Upper lobe of left lung (tissue), 6 donors: ENCODE results near the gene WDR76. TPM values are rescaled to one million over a fixed set of nuclear protein-coding genes. Genes with fewer than 3 reads are reported as not detected.
"Not testable (repeated sequence)": the region's sequence is repeated elsewhere in the genome, so short reads cannot be mapped to it uniquely, and the experiment has no call there.

Experiments used
- ATAC-seq, 2 donors: fragments of 200-7000 bp; cut with Tn5 transposase; one replicate each; pipeline ENCODE4 v1.9.1; 2022; ENCODE audit warnings: mild to moderate bottlenecking in 2 of 2, moderate library complexity in 2 of 2; ENCODE audit not compliant: low FRiP score in 2 of 2
- DNase-seq, 2 donors: peaks; one replicate each; pipeline ENCODE4 v3.0.0-alpha.2; 2019 to 2020
- H3K27ac ChIP-seq, 4 donors: fragments of 200-600 bp; sonication (generic); one replicate each; pipeline ENCODE4 v1.5.1; 2016 to 2019
- H3K27me3 ChIP-seq, 4 donors: fragments of 200-600 bp; sonication (generic); one replicate each; pipeline ENCODE4 v1.5.1; 2017 to 2019
- H3K36me3 ChIP-seq, 4 donors: fragments of 200-600 bp; sonication (generic); one replicate each; pipeline ENCODE4 v1.5.1; 2016 to 2019
- H3K4me1 ChIP-seq, 4 donors: fragments of 200-600 bp; sonication (generic); one replicate each; pipeline ENCODE4 v1.5.1; 2018 to 2019
- H3K4me3 ChIP-seq, 4 donors: fragments of 200-600 bp; sonication (generic); one replicate each; pipeline ENCODE4 v1.5.1; 2017 to 2019; ENCODE audit warnings: mild to moderate bottlenecking in 2 of 4, moderate library complexity in 1 of 4
- H3K9me3 ChIP-seq, 4 donors: fragments of 200-600 bp; sonication (generic); one replicate each; pipeline ENCODE4 v1.5.1; 2018 to 2019
- CTCF ChIP-seq, 6 experiments: fragments of 450-650 bp in 4 of 6; fragments of 200-600 bp in 2 of 6; sonication (generic) in 2 of 6; IDR thresholded peaks; one replicate each; pipeline ENCODE4 v1.5.1; 2016 to 2019; ENCODE audit warnings: antibody characterized with exemption in 6 of 6
- EP300 ChIP-seq, 4 donors: sonication (generic); formaldehyde crosslinking; IDR thresholded peaks; one replicate each; pipeline ENCODE4 v1.5.1; 2017; ENCODE audit warnings: antibody characterized with exemption in 4 of 4, control low read depth in 2 of 4
- POLR2A ChIP-seq, 4 donors: fragments of 450-650 bp; IDR thresholded peaks; one replicate each; pipeline ENCODE4 v1.5.1; 2016 to 2017; ENCODE audit warnings: antibody characterized with exemption in 4 of 4, mild to moderate bottlenecking in 2 of 4
- POLR2AphosphoS5 ChIP-seq, 2 donors: sonication (generic); formaldehyde crosslinking; IDR thresholded peaks; one replicate each; pipeline ENCODE4 v1.5.1; 2017; ENCODE audit warnings: antibody characterized with exemption in 2 of 2
- WGBS, 2 donors: methylation state at CpG; one replicate each; pipeline ENCODE4 v1.1.5; 2017 to 2018; 5-methylcytosine and 5-hydroxymethylcytosine counted together
- total RNA-seq, 6 donors: library from RNA; depleted of rRNA in 4 of 6; stranded (reverse); fragments of >200 nt in 4 of 6; gene quantifications; one replicate each; pipeline versions ENCODE4 v1.1.0 to v1.2.1, GENCODE V29; 2016 to 2021
- donor health status: DM: no; HTN: no; CAD: no; lungs with moderate emphysema.
- donor health status: DM: no; HTN: yes; CAD: no; lungs with severe emphysema.

WDR76 gene
- total RNA-seq, 6 donors from 2014 or later, result 0.89 to 10.1 (median 3.4) TPM

DNA sequence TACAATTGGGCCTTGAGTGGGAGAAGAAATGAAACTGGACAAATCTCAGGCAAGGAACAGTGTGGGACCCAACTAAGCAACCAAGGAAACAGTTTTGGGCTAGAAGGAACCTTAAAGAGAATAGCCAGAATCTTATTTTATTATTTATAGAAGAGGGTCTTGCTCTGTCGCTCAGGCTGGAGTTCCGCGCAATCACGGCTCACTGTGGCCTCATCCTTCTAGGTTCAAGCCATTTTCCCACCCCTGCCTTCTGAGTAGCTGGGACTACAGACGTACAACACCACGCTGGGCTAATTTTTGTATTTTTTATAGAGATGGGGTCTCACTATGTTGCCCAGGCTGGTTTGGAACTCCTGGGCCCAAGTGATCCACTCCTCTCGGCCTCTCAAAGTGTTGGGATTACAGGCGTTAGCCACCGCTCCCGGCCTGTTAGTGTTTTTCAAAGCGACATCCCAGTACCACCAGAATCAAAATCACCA, 734 bp upstream of the WDR76 start:
- TF ChIP-seq CTCF (IDR thresholded peaks at IDR 0.05) (no peak), POLR2AphosphoS5 (IDR thresholded peaks at IDR 0.05) (no peak), POLR2A (IDR thresholded peaks at IDR 0.05) (no peak), EP300 (IDR thresholded peaks at IDR 0.05) (no peak)
- H3K9me3 ChIP-seq, result no peaks in the 10 kb centered on the region
- peak overlapping the region in 3 of 4 donors; percentile 23 to 81 (median 76) for H3K27ac ChIP-seq
- no peak for ATAC-seq
- no peaks in the 10 kb centered on the region for H3K27me3 ChIP-seq
- H3K36me3 ChIP-seq, result peaks cover 0 to 4% (median under 1%) of the 10 kb centered on the region in 4 donors
- no peak for DNase-seq
- peaks cover 27 to 57% (median 39%) of the 10 kb centered on the region in 4 donors for H3K4me1 ChIP-seq
- peak overlapping the region in 3 of 4 donors; percentile 51 to 59 (median 57) for H3K4me3 ChIP-seq
- 96 to 97% methylated on average over 11 of the region's 11 CpGs for WGBS, 2 donors

DNA sequence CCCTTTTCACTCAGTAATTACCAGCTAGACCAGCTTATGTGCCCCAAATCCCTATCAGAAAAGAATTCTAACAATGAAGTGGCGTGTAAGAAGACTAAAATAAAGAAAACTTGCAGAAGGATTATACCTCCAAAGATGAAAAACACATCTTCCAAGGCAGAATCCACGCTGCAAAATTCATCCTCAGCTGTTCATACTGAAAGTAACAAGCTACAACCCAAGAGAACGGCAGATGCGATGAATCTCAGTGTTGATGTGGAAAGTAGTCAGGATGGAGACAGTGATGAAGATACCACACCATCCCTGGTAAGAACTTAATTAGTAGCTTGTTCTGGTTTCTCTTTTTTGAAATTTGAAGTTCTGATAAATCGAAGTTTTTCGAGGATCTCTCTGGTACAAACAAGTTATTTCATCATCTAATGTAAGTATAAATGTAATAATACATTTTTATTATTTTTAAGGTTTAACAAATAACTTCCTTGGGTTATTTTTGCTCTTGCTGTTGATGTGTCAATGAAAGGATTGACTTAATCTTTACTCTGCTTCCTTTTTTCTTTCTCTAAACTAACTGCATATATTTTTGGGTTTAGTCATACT, 1.4 kb downstream of the WDR76 start:
- Histone ChIP-seq H3K9me3 (no peaks in the 10 kb centered on the region), H3K36me3 (no peaks in the 10 kb centered on the region), H3K4me3 (peak overlapping the region in 1 of 4 donors; percentile 57), H3K4me1 (peaks cover 16 to 36% (median 23%) of the 10 kb centered on the region in 4 donors), H3K27me3 (no peaks in the 10 kb centered on the region), H3K27ac (peak overlapping the region in 2 of 4 donors; percentile 76 to 81)
- TF ChIP-seq POLR2A (IDR thresholded peaks at IDR 0.05) (no peak), POLR2AphosphoS5 (IDR thresholded peaks at IDR 0.05) (no peak), EP300 (IDR thresholded peaks at IDR 0.05) (no peak), CTCF (IDR thresholded peaks at IDR 0.05) (no peak)
- ATAC-seq, result no peak
- DNase-seq, result no peak
- 63 to 70% methylated on average over 6 of the region's 6 CpGs for WGBS, 2 donors

- WGBS, 2 donors, result 95% methylated on average over 9 of the region's 9 CpGs
- not testable (repeated sequence) for H3K4me3 ChIP-seq, H3K36me3 ChIP-seq, ATAC-seq, DNase-seq, H3K27me3 ChIP-seq, H3K27ac ChIP-seq, H3K9me3 ChIP-seq
- H3K4me1 ChIP-seq, result peaks cover 5 to 26% (median 13%) of the 10 kb centered on the region in 4 donors
Measured at GRCh38 chr15:43829951-43830540, 3.2 kb downstream of the WDR76 start.

GRCh38 chr15:43830691-43831275, 4.0 kb downstream of the WDR76 start:
- H3K4me1 ChIP-seq, result peaks cover 5 to 22% (median 13%) of the 10 kb centered on the region in 4 donors
- not testable (repeated sequence) for H3K27me3 ChIP-seq, DNase-seq, H3K4me3 ChIP-seq, H3K9me3 ChIP-seq, H3K36me3 ChIP-seq, H3K27ac ChIP-seq, ATAC-seq
- WGBS, 2 donors, result 94 to 96% methylated on average over 9 of the region's 9 CpGs

DNA sequence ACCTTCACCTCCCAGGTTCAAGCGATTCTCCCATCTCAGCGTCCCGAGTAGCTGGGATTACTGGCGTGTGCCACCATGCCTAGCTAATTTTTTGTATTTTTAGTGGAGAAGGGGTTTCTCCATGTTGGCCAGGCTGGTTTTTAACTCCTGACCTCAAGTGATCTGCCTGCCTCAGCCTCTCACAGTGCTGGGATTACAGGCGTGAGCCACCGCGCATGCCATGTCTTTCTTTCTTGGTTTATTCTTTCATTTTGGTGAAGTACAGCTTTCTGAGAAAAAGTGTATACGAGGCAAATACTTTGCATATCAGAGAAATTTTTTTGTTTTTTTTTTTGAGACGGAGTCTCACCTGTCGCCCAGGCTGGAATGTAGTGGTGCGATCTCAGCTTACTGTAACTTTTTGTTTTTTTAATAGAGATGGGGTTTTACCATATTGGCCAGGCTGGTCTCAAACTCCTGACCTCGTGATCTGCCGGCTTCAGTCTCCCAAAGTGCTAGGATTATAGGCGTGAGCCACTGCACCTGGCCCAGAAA, 4.8 kb downstream of the WDR76 start:
- H3K27me3 ChIP-seq, ATAC-seq, H3K4me3 ChIP-seq, DNase-seq, H3K27ac ChIP-seq, H3K9me3 ChIP-seq: not testable (repeated sequence)
- H3K36me3 ChIP-seq, result peaks cover 0 to 13% (median 3%) of the 10 kb centered on the region in 4 donors
- 94% methylated on average over 14 of the region's 14 CpGs for WGBS, 2 donors
- H3K4me1 ChIP-seq, result peaks cover 0 to 17% (median 7%) of the 10 kb centered on the region in 4 donors

- H3K4me3 ChIP-seq, H3K27me3 ChIP-seq, H3K9me3 ChIP-seq, DNase-seq, H3K4me1 ChIP-seq, ATAC-seq, H3K27ac ChIP-seq: not testable (repeated sequence)
- 95 to 97% methylated on average over 6 of the region's 6 CpGs for WGBS, 2 donors
- H3K36me3 ChIP-seq, result peaks cover 0 to 13% (median 3%) of the 10 kb centered on the region in 4 donors
Measured at GRCh38 chr15:43832485-43832884, 5.7 kb downstream of the WDR76 start.
